Measurements from ENCODE around the gene GRID2IP. TPM values are rescaled to one million over a fixed set of nuclear protein-coding genes. Genes with fewer than 3 reads are reported as not detected.

The GRID2IP gene
- total and polyA plus RNA-seq, 10 of the 15 experiments (the other 5 are each of a cell fraction or from before 2014, with no cell fraction given), result not detected

GRCh38 chr7:6563936-6564770 lies 12.9 kb upstream of the GRID2IP start:
- H3K36me3 ChIP-seq (ENCODE audit: control insufficient read depth in 2 of 2, insufficient read depth in 2 of 2, low read length in 1 of 2), result no peaks in the 10 kb centered on the region
- intact Hi-C loops (cut with micrococcal nuclease; ENCODE audit: unreplicated experiment) (no loop called here), in situ Hi-C loops (cut with MboI) (no loop called here)
- SMC1A ChIA-PET (ENCODE audit: uncharacterized antibody, unreplicated experiment), result no interaction called here
- POLR2A ChIA-PET, result no interaction called here
- no peak for DNase-seq (ENCODE audit: low read depth, low spot score)
- no peak overlapping the region for H3K9ac ChIP-seq (ENCODE audit: control insufficient read depth, insufficient read depth, low read length)
- H3K9me3 ChIP-seq (replicated peaks; ENCODE audit: control insufficient read depth, insufficient read depth, low read length), result no peaks in the 10 kb centered on the region
- no peak overlapping the region for H3K4me2 ChIP-seq (ENCODE audit: control insufficient read depth, insufficient read depth)
- no TSS peak for BruUV-seq (replicated peaks)
- H3K27ac ChIP-seq (ENCODE audit: control insufficient read depth, insufficient read depth), result no peak overlapping the region
- no peak overlapping the region for H3K4me3 ChIP-seq
- CTCF ChIA-PET, result no interaction called here
- H3K79me2 ChIP-seq (ENCODE audit: control insufficient read depth, insufficient read depth, low read length), result no peaks in the 10 kb centered on the region
- ATAC-seq, result no peak
- no peak for FAIRE-seq
- no peaks in the 10 kb centered on the region for H4K20me1 ChIP-seq (ENCODE audit: control insufficient read depth, insufficient read depth)
- no peak overlapping the region for H2AFZ ChIP-seq (ENCODE audit: control insufficient read depth, low read depth, low read length)
- WGBS (ENCODE audit: insufficient coverage, insufficient replicate concordance, low lambda C conversion rate, missing lambda C conversion rate), result 53% methylated on average over 12 of the region's 12 CpGs
- no peaks in the 10 kb centered on the region for H3K4me1 ChIP-seq (ENCODE audit: control insufficient read depth, insufficient read depth, low read length)
- no peaks in the 10 kb centered on the region for H3K27me3 ChIP-seq (replicated peaks in 1 of 2; ENCODE audit: control insufficient read depth in 2 of 2, insufficient read depth in 2 of 2, low read length in 1 of 2)
- TF ChIP-seq CBX3 (IDR thresholded peaks at IDR 0.05; ENCODE audit: borderline replicate concordance, low read depth), result no peak
- RAD21 ChIA-PET (ENCODE audit: unreplicated experiment), result no interaction called here

DNA sequence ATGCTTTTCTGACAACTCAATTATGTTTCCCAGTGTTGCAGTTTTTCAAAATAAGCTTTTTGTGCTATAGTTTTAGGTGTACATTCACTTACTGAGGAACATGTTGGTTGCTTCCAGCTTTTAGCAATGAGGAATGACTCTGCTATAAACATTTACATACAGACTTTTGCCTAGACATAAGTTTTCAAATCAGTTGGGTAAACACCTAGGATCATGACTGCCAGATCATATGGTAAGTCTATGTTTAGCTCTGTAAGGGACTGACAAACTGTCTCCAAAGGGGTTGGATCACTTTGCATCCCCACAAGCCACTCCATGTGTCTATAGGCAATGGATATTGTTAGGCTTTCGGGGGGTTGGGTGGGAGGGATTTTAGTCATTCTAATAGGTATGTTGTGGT lies 10.8 kb upstream of the GRID2IP start:
- Histone ChIP-seq H2AFZ (ENCODE audit: control insufficient read depth, low read depth, low read length) (no peak overlapping the region), H4K20me1 (ENCODE audit: control insufficient read depth, insufficient read depth) (no peaks in the 10 kb centered on the region), H3K4me1 (ENCODE audit: control insufficient read depth, insufficient read depth, low read length) (no peaks in the 10 kb centered on the region), H3K27me3 (replicated peaks in 1 of 2; ENCODE audit: control insufficient read depth in 2 of 2, insufficient read depth in 2 of 2, low read length in 1 of 2) (no peaks in the 10 kb centered on the region), H3K9me3 (replicated peaks; ENCODE audit: control insufficient read depth, insufficient read depth, low read length) (no peaks in the 10 kb centered on the region), H3K36me3 (ENCODE audit: control insufficient read depth in 2 of 2, insufficient read depth in 2 of 2, low read length in 1 of 2) (no peaks in the 10 kb centered on the region), H3K79me2 (ENCODE audit: control insufficient read depth, insufficient read depth, low read length) (no peaks in the 10 kb centered on the region), H3K27ac (ENCODE audit: control insufficient read depth, insufficient read depth) (no peak overlapping the region), H3K9ac (ENCODE audit: control insufficient read depth, insufficient read depth, low read length) (no peak overlapping the region), H3K4me3 (no peak overlapping the region), H3K4me2 (ENCODE audit: control insufficient read depth, insufficient read depth) (no peak overlapping the region)
- ChIA-PET CTCF (interaction anchor here (0.6 to 1.0 kb wide), 3 partner anchors 10 to 1318 kb away, joined by 4 to 5 read pairs (median 4); no protein-coding TSS in a partner anchor), RAD21 (ENCODE audit: unreplicated experiment) (no interaction called here), SMC1A (ENCODE audit: uncharacterized antibody, unreplicated experiment) (no interaction called here), POLR2A (no interaction called here)
- no TSS peak for BruUV-seq (replicated peaks)
- in situ Hi-C loops (cut with MboI), result no loop called here
- FAIRE-seq (no peak), ATAC-seq (no peak), DNase-seq (ENCODE audit: low read depth, low spot score) (no peak)
- intact Hi-C loops (cut with micrococcal nuclease; ENCODE audit: unreplicated experiment), result no loop called here
- WGBS (ENCODE audit: insufficient coverage, insufficient replicate concordance, low lambda C conversion rate, missing lambda C conversion rate), result 92% methylated on average over 1 of the region's 1 CpG
- TF ChIP-seq MEF2A (IDR thresholded peaks at IDR 0.05; ENCODE audit: insufficient read depth, low read depth, low read length), result no peak
- no peak for TF ChIP-seq TBL1XR1 (IDR thresholded peaks at IDR 0.05; ENCODE audit: low read depth, low read length)
- TF ChIP-seq BMI1 (IDR thresholded peaks at IDR 0.05; ENCODE audit: borderline replicate concordance), result no peak
- TF ChIP-seq, protein P1, sequence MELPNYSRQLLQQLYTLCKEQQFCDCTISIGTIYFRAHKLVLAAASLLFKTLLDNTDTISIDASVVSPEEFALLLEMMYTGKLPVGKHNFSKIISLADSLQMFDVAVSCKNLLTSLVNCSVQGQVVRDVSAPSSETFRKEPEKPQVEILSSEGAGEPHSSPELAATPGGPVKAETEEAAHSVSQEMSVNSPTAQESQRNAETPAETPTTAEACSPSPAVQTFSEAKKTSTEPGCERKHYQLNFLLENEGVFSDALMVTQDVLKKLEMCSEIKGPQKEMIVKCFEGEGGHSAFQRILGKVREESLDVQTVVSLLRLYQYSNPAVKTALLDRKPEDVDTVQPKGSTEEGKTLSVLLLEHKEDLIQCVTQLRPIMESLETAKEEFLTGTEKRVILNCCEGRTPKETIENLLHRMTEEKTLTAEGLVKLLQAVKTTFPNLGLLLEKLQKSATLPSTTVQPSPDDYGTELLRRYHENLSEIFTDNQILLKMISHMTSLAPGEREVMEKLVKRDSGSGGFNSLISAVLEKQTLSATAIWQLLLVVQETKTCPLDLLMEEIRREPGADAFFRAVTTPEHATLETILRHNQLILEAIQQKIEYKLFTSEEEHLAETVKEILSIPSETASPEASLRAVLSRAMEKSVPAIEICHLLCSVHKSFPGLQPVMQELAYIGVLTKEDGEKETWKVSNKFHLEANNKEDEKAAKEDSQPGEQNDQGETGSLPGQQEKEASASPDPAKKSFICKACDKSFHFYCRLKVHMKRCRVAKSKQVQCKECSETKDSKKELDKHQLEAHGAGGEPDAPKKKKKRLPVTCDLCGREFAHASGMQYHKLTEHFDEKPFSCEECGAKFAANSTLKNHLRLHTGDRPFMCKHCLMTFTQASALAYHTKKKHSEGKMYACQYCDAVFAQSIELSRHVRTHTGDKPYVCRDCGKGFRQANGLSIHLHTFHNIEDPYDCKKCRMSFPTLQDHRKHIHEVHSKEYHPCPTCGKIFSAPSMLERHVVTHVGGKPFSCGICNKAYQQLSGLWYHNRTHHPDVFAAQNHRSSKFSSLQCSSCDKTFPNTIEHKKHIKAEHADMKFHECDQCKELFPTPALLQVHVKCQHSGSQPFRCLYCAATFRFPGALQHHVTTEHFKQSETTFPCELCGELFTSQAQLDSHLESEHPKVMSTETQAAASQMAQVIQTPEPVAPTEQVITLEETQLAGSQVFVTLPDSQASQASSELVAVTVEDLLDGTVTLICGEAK (IDR thresholded peaks at IDR 0.05; ENCODE audit: borderline replicate concordance), result no peak
- TF ChIP-seq TAF1 (IDR thresholded peaks at IDR 0.05; ENCODE audit: borderline replicate concordance, low read depth, low read length), result no peak
- TF ChIP-seq TCF3 (IDR thresholded peaks at IDR 0.05; ENCODE audit: borderline replicate concordance, insufficient read depth, low read depth, low read length), result no peak
- no peak for TF ChIP-seq SREBF1 (IDR thresholded peaks at IDR 0.05; ENCODE audit: low read length)
- TF ChIP-seq E2F8 (IDR thresholded peaks at IDR 0.05; ENCODE audit: low read depth, partially characterized antibody), result no peak
- no peak for TF ChIP-seq RELA (IDR thresholded peaks at IDR 0.05; ENCODE audit: borderline replicate concordance, partially characterized antibody)

Data from GM12878 (cell line).